ENCODE data around the gene USF3.
A peak's percentile ranks its signal among the peaks of the same experiment; 100 is the strongest.

USF3 gene

GRCh38 chr3:113696658-113697499 lies 437 bp upstream of the USF3 start:
- DNase-seq, result peak; percentile 99

- no peak for DNase-seq
Measured at GRCh38 chr3:113695431-113695785, 1.0 kb downstream of the USF3 start.

GRCh38 chr3:113690482-113690881 lies 6.0 kb downstream of the USF3 start:
- DNase-seq, result no peak

- DNase-seq, result no peak
Measured at GRCh38 chr3:113685956-113686721, 10.3 kb downstream of the USF3 start.

- DNase-seq, result no peak
Measured at GRCh38 chr3:113685124-113685523, 11.3 kb downstream of the USF3 start.

GRCh38 chr3:113684271-113684819 lies 12.1 kb downstream of the USF3 start:
- no peak for DNase-seq

GRCh38 chr3:113678773-113679172 lies 17.7 kb downstream of the USF3 start:
- DNase-seq, result no peak

GRCh38 chr3:113677737-113678136 lies 18.7 kb downstream of the USF3 start:
- DNase-seq, result no peak

- DNase-seq, result no peak
Measured at GRCh38 chr3:113676261-113676660, 20.2 kb downstream of the USF3 start.

- no peak for DNase-seq
Measured at GRCh38 chr3:113673593-113673992, 22.8 kb downstream of the USF3 start.

GRCh38 chr3:113668015-113668414 lies 28.4 kb downstream of the USF3 start:
- no peak for DNase-seq

- DNase-seq, result no peak
Measured at GRCh38 chr3:113664523-113665094, 31.8 kb downstream of the USF3 start.

- no peak for DNase-seq
Measured at GRCh38 chr3:113663761-113664160, 32.7 kb downstream of the USF3 start.

GRCh38 chr3:113663324-113663750 lies 33.1 kb downstream of the USF3 start:
- no peak for DNase-seq

GRCh38 chr3:113662824-113663223 lies 33.6 kb downstream of the USF3 start:
- DNase-seq, result no peak

- no peak for DNase-seq
Measured at GRCh38 chr3:113660896-113661295, 35.5 kb downstream of the USF3 start.

GRCh38 chr3:113660458-113660857 lies 36.0 kb downstream of the USF3 start:
- DNase-seq, result no peak

- no peak for DNase-seq
Measured at GRCh38 chr3:113659996-113660395, 36.4 kb downstream of the USF3 start.

- peak; percentile 45 for DNase-seq
Measured at GRCh38 chr3:113659101-113659541, 37.3 kb downstream of the USF3 start.

- no peak for DNase-seq
Measured at GRCh38 chr3:113658107-113658506, 38.3 kb downstream of the USF3 start.

- no peak for DNase-seq
Measured at GRCh38 chr3:113654851-113655250, 41.6 kb downstream of the USF3 start.

GRCh38 chr3:113654310-113654709 lies 42.1 kb downstream of the USF3 start:
- DNase-seq, result no peak

GRCh38 chr3:113649174-113649845 lies 47.1 kb downstream of the USF3 start:
- no peak for DNase-seq

Measured in NCI-H2029 (cell line).